K562 (cell line): ENCODE measurements around the gene CNOT6L. TPM values are rescaled to one million over a fixed set of nuclear protein-coding genes. Genes with fewer than 3 reads are reported as not detected.

ENCODE experiments used
- CREB1 ChIP-seq, 2 experiments: sonication (generic) in 1 of 2; formaldehyde crosslinking in 1 of 2; IDR thresholded peaks; 2 replicates each; pipeline versions ENCODE4 v1.6.1 to v1.8.0; 2012 to 2022; ENCODE audit warnings: inconsistent platforms in 1 of 2, mild to moderate bottlenecking in 1 of 2, missing genetic modification reagents in 1 of 2, moderate library complexity in 1 of 2
- CTBP1 ChIP-seq: fragments of 450-650 bp; IDR thresholded peaks from 2 replicates; pipeline ENCODE4 v1.6.1; 2016; ENCODE audit warnings: borderline replicate concordance
- MCM2 ChIP-seq: fragments of 450-650 bp; IDR thresholded peaks from 2 replicates; pipeline ENCODE4 v1.6.1; 2017; ENCODE audit warnings: low read depth, mild to moderate bottlenecking
- PCBP1 ChIP-seq: fragments of 200-400 bp; formaldehyde crosslinking; IDR thresholded peaks from 2 replicates; pipeline ENCODE4 v1.6.1; 2018; ENCODE audit warnings: mild to moderate bottlenecking, low read depth, low read length; ENCODE audit not compliant: poor library complexity, severe bottlenecking
- POLR2AphosphoS5 ChIP-seq: IDR thresholded peaks from 2 replicates; pipeline ENCODE4 v1.6.1; 2011; ENCODE audit warnings: mild to moderate bottlenecking, low read depth, low read length, moderate library complexity; ENCODE audit not compliant: control insufficient read depth, insufficient read depth
- SMAD4 ChIP-seq: fragments of 250-450 bp; sonication (Bioruptor Pico); conservative IDR thresholded peaks from 2 replicates; pipeline ENCODE4 v1.8.0; 2021; ENCODE audit warnings: inconsistent platforms, mild to moderate bottlenecking, moderate library complexity
- SMARCE1 ChIP-seq: fragments of 450-650 bp; IDR thresholded peaks from 2 replicates; pipeline ENCODE4 v1.7.1; 2016; ENCODE audit warnings: mild to moderate bottlenecking
- SRSF1 ChIP-seq: fragments of 200-400 bp; formaldehyde crosslinking; IDR thresholded peaks from 2 replicates; pipeline ENCODE4 v1.6.1; 2017; ENCODE audit warnings: mild to moderate bottlenecking, low read depth, low read length, moderate library complexity
- YY1 ChIP-seq, 3 experiments: IDR thresholded peaks; 2 replicates each; pipeline ENCODE4 v1.6.1; 2011; ENCODE audit warnings: low read length in 2 of 3, mild to moderate bottlenecking in 2 of 3, moderate library complexity in 2 of 3, borderline replicate concordance in 1 of 3, control low read depth in 1 of 3, low read depth in 1 of 3; ENCODE audit not compliant: insufficient read depth in 3 of 3, insufficient replicate concordance in 2 of 3, control insufficient read depth in 1 of 3, insufficient read length in 1 of 3; ENCODE audit errors: extremely low read depth in 1 of 3
- ZBTB11 ChIP-seq, 3 experiments: fragments of 200-800 bp in 1 of 3; fragments of 250-450 bp in 1 of 3; fragments of 450-650 bp in 1 of 3; sonication (Bioruptor Pico) in 1 of 3; sonication (Bioruptor generic) in 1 of 3; formaldehyde crosslinking in 1 of 3; IDR thresholded peaks; 2 replicates each; pipeline versions ENCODE4 v1.6.1 to v1.8.0; 2016 to 2022; ENCODE audit warnings: mild to moderate bottlenecking in 2 of 3, missing genetic modification characterization in 2 of 3, missing compliant biosample characterization in 1 of 3, moderate library complexity in 1 of 3
- ZNF318 ChIP-seq, 2 experiments: fragments of 450-650 bp; IDR thresholded peaks; 2 replicates each; pipeline ENCODE4 v1.6.1; 2016; ENCODE audit warnings: mild to moderate bottlenecking in 2 of 2, borderline replicate concordance in 1 of 2, low read depth in 1 of 2, moderate library complexity in 1 of 2
- ZNF699 ChIP-seq: fragments of 250-450 bp; sonication (Bioruptor Pico); IDR thresholded peaks from 2 replicates; pipeline ENCODE4 v1.8.0; 2021; ENCODE audit warnings: mild to moderate bottlenecking, moderate library complexity; ENCODE audit not compliant: insufficient replicate concordance
- polyA plus RNA-seq, 8 experiments: library from polyadenylated mRNA; depleted of rRNA in 4 of 8; stranded (reverse) in 5 of 8; unstranded in 3 of 8; fragments of >200 nt; fragmentation: Nextera tagmentation in 2 of 8; fragmentation: Illumina TruSeq in 1 of 8; extraction: Ambion mirVana in 2 of 8; extraction: Trizol in 1 of 8; gene quantifications; 2 replicates each; pipeline versions ENCODE4 v1.2.1 to v1.2.3, GENCODE V29; 2011 to 2014; ENCODE audit warnings: inconsistent platforms in 1 of 8, missing spikeins in 1 of 8
- total RNA-seq, 7 experiments: library from RNA; depleted of rRNA in 6 of 7; stranded (reverse); fragments of >200 nt in 6 of 7; fragmentation: Illumina TruSeq in 2 of 7; extraction: Trizol in 2 of 7; gene quantifications; 2 replicates each; pipeline versions ENCODE4 v1.2.1 to v1.2.3, GENCODE V29; 2011 to 2021; ENCODE audit warnings: low replicate concordance in 1 of 7

The CNOT6L gene
- total and polyA plus RNA-seq, 9 of the 15 experiments (the other 6 are each of a cell fraction or from before 2014, with no cell fraction given): 3.7 to 27.9 (median 6.5) TPM

- no peak for TF ChIP-seq ZNF318 (IDR thresholded peaks at IDR 0.05; ENCODE audit: borderline replicate concordance in 1 of 2, low read depth in 1 of 2)
- peak; percentile 89 for TF ChIP-seq POLR2AphosphoS5
- TF ChIP-seq CREB1 (IDR thresholded peaks at IDR 0.05): peak; percentile 79
- no peak; the same call in 1 of the 2 replicates for TF ChIP-seq CREB1 (CRISPR knock-in tag; IDR thresholded peaks at IDR 0.05)
- peak; percentile 27 for TF ChIP-seq PCBP1
- TF ChIP-seq CTBP1: peak; percentile 69
- TF ChIP-seq YY1 (IDR thresholded peaks at IDR 0.05; ENCODE audit: borderline replicate concordance in 1 of 3, control insufficient read depth in 1 of 3, extremely low read depth in 1 of 3, insufficient read depth in 3 of 3, insufficient read length in 1 of 3, insufficient replicate concordance in 2 of 3, low read depth in 1 of 3, low read length in 2 of 3): peak in 2 of 3 experiments; percentile 32 to 65
- TF ChIP-seq SMAD4: peak; percentile 46
- TF ChIP-seq SRSF1: no peak
- TF ChIP-seq ZBTB11 (CRISPR knock-in tag; IDR thresholded peaks at IDR 0.05): peak in 1 of 3 experiments; percentile 60; a peak in 2 of 6 replicates
- TF ChIP-seq MCM2: no peak
- TF ChIP-seq ZNF699 (CRISPR knock-in tag): no peak
- 0 out of 2 replicates have a peak, but pooled peaks have one; percentile 36 for TF ChIP-seq SMARCE1
Measured at GRCh38 chr4:77819843-77820648, 878 bp upstream of the CNOT6L start (continued).
